HPDE6-E6E7 (cell line): ENCODE results near the gene STARD13.
"Not testable (repeated sequence)": the region's sequence is repeated elsewhere in the genome, so short reads cannot be mapped to it uniquely, and the experiment has no call there.

ENCODE experiments used
- DNase-seq: peaks from one replicate; pipeline ENCODE4 v3.0.0; 2011; ENCODE audit warnings: missing footprints; ENCODE audit errors: extremely low spot score

Gene STARD13

GRCh38 chr13:33176526-33176925 lies 109.0 kb downstream of the STARD13 start:
- DNase-seq = no peak

DNA sequence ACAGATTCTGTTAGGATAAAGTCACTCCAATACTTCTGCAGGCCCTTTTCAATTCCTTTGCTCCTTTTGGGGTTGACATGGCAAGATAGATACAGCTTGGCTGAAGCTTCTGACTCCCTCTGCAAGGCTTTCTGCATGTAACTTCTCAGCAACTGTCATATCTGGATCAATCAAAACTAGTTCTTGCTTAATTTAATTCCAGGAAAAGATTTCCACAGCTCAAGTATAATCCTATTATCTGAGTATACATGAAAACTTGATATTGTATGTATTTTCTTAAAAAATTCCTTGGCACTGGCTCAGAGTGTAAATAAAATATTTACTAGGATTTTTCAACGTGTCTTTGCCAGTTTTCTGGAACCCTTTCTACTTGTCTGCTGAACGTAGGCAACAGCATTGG lies 109.6 kb downstream of the STARD13 start:
- DNase-seq = no peak

- no peak for DNase-seq
These were observed 110.6 kb downstream of the STARD13 start for GRCh38 chr13:33174931-33175330.

GRCh38 chr13:33174491-33174890 lies 111.1 kb downstream of the STARD13 start:
- no peak for DNase-seq

GRCh38 chr13:33172911-33173310 lies 112.6 kb downstream of the STARD13 start:
- DNase-seq = no peak

- no peak for DNase-seq
These were observed 113.2 kb downstream of the STARD13 start for GRCh38 chr13:33172400-33172799.

GRCh38 chr13:33169273-33169980 lies 116.1 kb downstream of the STARD13 start:
- DNase-seq = peak; percentile 6

GRCh38 chr13:33168321-33168960 lies 117.1 kb downstream of the STARD13 start:
- DNase-seq = no peak

GRCh38 chr13:33167491-33167890 lies 118.1 kb downstream of the STARD13 start:
- DNase-seq = no peak

- DNase-seq = no peak
These were observed 119.8 kb downstream of the STARD13 start for GRCh38 chr13:33165787-33166186.

DNA sequence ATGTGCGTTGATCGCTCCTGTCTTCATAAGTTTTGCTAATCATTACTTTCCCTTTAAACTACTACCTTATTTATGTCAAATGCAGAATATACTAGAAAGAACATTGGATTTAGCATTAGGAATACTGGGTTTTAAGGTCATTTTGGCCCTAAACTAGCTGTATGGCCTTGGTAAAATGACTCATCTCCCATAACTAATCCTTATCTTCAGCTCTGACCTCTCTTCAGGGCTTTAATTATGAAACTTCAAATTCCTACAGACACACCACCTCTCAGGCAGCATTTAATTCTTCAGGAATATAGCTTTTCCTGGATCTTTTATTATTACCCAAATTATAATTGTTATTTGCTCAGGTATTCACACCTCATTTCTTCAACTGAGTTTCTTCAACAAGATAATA lies 121.2 kb downstream of the STARD13 start:
- DNase-seq = no peak

GRCh38 chr13:33162725-33163124 lies 122.8 kb downstream of the STARD13 start:
- not testable (repeated sequence) for DNase-seq

DNA sequence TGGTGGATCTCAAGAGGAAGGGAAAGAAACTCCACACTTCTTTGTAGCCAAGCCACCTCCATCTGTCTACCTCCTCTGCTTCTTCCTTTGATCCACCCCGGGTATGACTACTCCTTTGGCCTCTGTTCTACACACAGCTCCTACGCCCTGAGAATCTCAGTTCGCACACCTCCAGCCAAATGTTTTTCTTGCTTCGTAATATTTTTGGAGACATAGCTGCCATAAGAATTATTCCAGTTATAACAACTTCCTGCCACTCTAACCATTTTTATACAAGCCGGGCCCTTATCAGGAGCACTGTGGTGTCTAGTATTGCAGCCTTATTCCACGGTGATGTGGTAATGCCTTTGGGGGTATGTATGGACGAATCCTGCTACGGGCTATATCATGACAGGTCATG lies 126.7 kb downstream of the STARD13 start:
- no peak for DNase-seq

- no peak for DNase-seq
These were observed 127.3 kb downstream of the STARD13 start for GRCh38 chr13:33158271-33158670.

DNA sequence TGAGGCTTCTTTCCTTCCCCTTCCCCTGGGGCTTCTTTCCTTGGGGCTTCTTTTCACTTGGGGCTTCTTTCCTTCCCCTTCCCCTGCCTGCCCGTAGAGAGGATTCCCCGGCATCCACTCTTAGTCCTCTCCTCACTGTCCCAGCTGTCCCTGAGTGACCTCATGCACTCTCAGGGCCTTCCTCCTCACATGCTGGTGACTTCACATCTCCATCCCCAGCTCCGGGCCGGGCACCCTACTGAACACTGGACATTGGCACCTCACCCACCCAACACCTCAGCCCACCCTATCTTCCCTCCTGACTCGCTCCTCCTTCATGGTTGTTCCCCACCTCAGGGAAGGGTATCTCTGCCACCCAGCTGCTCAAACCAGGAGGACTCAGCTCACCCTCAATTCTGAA lies 130.6 kb downstream of the STARD13 start:
- no peak for DNase-seq

DNA sequence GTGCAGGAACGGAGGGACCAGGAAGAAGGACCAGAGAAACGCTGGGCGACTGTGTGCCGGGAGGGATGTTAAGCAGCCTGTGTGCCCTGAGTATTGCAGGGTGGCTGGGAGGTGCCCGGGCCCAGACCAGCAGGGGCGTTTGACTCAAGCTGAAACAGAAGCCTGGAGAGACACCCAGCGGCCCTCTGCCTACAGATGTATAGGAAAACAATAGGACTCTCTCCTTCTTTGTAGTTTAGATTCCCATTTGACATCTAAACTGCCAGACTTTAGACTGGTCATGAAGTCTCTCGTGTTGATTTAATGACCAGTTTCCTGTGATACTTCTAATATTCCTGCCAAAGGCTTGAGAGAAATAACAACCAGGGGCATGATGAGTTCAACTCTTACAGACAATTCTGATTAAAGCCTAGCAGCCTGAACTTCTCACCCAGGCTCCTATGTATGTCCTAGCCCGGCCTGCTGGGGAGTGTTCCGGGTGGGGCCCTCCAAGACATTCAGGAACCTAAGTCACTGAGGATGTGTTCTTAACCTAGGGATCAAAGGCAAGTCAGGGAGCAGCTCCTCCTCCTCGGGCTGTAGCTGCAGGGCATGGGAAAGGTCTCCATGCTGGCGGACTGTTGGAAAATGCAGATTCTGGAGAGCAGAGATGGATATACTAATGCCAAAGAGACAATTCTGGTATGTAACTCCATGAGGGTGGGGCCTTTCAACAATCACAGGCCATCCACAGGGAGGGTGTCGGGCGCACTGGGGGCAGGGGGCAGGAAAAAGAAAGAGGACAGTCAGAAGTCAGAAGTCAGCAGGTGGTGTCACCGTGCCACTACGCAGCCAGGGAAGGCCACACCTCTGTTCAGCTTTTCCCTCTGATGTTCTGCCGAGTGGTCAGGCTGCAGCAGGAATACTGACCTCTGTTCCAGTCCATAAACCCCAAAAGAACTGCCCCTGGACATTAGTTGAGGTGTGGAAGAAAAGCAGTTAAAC lies 131.8 kb downstream of the STARD13 start:
- DNase-seq = no peak

- no peak for DNase-seq
These were observed 133.2 kb downstream of the STARD13 start for GRCh38 chr13:33152389-33152788.

- no peak for DNase-seq
These were observed 134.9 kb downstream of the STARD13 start for GRCh38 chr13:33150662-33151061.

- no peak for DNase-seq
These were observed 135.4 kb downstream of the STARD13 start for GRCh38 chr13:33150126-33150525.

- no peak for DNase-seq
These were observed 137.7 kb downstream of the STARD13 start for GRCh38 chr13:33147832-33148231.

- no peak for DNase-seq
These were observed 138.5 kb downstream of the STARD13 start for GRCh38 chr13:33146843-33147611.

- DNase-seq = no peak
These were observed 139.9 kb downstream of the STARD13 start for GRCh38 chr13:33145667-33146066.
